ENCODE measurements around the gene BCL11A.
A peak's percentile ranks its signal among the peaks of the same experiment; 100 is the strongest.

Gene BCL11A

DNA sequence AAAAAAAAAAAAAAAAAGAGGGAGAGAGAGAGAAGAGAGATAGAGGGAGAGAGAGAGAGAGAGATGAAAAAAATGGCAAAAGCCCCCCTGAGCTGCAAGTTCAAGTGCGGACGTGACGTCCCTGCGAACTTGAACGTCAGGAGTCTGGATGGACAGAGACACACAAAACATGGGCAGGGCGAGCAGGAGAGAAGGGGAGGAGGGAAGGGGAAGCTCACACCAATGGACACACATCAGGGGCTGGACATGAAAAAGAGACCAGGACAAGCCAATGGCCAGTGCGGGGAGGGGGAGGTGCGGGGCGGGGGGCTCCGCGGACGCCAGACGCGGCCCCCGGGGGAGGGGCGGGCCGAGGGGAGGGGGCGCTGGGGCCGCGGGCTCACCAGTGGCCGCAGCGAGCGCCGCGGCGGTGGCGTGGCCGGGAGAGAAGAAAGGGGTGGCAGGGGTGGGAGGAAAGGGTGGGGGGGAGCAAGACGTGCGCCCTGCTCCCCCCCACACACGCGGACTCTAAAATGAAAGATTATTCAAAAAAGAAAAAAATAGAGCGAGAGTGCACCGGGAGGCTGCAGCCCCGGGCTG lies at the start of gene BCL11A:
Gene BCL11A (minus strand): TSS at position 160 of the 579 bp plus-strand sequence. CDS start 384 bp downstream, outside the sequence.
- DNase-seq, result no peak

DNA sequence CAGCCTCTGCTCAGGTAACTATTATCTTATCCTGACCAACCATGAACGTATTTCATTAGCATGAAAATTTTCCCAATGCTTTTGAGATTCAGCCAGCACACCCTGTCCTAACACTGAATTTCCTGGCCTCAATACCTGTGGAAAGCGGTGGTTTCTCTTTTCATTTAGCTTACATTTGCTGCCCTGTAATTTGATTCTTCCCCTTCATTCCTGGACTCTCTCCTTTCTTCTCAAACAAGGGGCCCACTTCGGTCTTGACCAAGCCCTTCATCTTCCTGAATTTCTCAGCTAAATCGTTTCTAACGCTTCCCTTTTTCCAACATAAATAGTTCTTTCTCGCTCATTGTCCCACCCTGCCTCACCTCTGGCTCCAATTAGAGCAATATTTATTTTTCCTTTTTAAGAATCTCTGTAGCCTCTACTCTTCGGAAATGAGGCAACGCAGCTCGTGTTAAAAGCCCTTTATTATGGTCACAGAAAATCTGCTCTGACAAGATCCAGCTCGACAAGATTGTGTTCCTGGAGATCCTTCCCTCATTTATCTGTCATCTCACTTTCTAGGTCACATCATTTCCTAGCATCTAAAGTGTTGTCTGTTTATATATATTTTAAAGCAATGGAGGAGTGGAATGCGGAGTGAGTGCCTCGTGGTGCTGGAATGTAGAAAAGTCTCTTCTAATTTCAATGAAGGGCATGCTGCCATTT lies 49.5 kb upstream of the BCL11A start:
- DNase-seq, result no peak

DNA sequence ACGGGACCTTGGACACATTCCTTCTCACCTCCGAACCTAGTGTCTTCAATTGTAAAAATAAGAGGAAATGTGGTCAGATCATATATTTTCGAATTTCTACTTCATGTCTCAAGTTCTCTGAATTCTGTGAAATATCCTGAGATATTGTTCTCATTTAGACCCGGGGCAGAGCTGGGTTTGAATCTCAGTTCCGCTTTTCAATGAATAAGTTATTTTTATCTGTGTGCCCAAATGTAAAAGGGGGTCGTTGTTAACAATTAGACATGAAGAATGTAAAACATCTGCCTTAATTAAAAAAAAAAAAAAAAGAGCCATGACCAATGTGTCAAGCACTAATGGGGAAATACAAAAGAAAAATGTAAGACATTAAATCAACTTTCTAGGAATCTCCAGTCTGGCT lies 48.9 kb upstream of the BCL11A start:
- no peak for DNase-seq

DNA sequence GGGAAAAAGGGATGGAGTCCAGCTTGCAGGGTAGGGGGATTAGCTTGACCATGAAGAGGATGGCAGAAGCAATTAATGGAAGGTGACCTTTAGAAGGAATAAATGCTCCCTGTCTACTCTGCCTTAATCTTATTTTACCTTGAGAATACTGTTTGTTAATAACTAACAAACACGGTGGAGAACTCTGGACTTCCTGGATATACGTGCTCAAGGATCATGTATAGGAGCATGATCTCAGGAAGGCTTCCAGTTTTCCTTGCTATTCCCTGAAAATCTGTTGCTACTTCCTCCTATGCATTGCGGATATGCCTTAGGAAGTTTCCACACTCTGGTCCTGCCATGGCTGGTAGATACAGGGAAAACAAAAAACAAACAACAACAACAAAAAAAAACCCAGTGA lies 44.8 kb upstream of the BCL11A start:
- no peak for DNase-seq

DNA sequence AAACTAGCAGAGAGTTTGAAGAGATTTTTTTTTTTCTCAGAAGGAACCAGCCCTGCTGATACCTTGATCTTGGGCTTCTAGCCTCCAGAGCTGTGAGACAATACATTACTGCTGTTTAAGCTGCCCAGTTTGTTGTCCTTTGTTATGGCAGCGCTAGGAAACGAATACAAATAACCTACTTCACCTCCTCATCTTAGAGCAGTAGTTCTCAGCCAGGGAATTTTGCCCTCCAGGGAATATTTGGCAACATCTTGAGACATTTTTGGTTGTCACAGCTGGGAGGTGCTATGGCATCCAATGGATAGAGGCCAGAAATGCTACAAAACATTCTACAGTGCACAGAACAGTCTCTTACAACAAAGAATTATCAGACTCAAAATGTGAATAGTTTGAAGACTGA lies 43.9 kb upstream of the BCL11A start:
- no peak for DNase-seq

DNA sequence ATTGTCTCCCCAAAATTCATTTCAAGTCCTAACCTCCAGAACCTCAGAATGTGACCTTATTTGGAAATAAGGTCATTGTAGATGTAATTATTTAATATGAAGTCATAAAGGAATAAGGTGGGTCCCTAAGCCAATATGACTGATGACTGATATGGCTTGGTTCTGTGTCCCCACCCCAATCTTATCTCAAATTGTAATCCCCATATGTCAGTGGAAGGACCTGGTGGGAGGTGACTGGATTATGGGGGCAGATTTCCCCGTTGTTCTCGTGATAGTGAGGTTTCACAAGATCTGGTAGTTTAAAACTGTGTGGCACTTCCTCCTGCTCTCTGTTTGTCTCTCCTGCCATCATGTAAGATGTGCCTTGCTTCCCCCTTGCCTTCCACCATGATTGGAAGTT lies 43.0 kb upstream of the BCL11A start:
- DNase-seq, result no peak

DNA sequence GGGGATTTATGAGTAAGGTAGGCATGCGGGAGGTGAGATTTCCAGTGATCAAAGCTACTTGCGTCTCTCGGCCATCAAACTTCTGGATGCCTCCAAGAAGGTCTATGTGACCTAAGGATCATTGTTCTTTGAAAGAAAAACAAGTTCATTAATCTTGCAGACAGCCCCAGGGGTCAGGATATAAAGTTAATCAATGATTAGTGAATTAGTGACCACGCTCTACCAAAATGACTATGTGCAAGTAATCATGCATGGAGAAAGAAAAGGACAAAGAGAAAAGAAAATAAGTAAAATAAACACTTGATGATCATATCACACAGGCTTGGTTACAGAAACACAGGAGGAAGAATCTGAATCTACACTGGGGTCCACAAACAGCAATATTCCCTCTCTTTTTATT lies 42.5 kb upstream of the BCL11A start:
- DNase-seq, result no peak

DNA sequence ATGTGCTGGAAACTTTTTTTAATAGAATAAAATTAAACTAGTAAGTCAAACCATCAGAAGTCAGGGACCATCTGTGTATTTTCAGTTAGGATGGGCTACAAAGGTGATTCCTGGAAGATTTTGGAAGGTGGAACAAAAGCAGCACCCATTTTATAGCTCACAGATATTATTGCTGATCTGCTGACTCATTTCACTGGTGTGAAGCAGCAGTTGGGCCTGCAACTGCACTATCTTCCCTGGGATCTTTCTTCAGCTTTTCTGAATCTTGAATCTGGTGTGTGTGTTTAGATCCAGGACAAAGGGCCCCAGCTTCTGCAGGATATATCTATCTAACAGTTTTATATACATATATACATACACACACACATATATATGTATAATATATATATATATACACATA lies 35.6 kb upstream of the BCL11A start:
- no peak for DNase-seq

DNA sequence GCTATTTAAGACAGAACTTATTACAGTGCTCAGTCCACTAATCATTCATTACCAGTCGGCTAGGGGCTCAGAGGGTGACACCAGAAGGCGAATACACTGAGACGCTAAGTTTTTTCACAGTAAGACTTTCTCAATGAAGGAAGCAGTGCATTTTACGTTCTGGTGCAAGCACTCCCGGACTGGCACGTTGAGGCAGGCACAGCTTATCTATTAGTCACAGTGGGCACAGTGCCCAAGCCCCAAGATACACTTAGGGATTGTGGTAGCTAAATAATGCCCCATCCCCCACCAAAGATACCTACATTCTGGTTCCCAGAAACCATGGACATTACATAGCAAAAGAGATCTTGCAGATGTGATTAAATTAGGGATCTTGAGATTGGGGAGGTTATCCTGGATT lies 32.6 kb upstream of the BCL11A start:
- DNase-seq, result no peak

DNA sequence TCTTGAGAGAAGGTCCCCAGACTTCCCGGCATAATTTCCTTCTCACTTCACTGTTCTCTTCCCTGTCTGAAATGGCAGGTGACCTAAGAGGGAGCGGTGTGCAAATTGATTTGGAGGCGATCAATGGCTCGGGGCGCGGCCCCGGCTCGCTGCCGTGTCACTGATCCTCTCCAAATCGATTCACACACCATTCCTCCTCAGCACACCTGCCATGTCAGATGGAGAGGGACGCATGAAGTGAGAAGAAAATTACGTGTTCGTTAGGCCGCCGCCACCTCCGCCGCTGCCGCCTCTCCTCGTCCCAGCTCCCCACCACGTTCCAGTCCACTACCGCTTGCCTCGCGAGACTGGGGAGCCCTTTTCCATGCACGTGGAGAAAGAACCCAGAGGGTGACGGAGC lies 31.8 kb upstream of the BCL11A start:
- no peak for DNase-seq

DNA sequence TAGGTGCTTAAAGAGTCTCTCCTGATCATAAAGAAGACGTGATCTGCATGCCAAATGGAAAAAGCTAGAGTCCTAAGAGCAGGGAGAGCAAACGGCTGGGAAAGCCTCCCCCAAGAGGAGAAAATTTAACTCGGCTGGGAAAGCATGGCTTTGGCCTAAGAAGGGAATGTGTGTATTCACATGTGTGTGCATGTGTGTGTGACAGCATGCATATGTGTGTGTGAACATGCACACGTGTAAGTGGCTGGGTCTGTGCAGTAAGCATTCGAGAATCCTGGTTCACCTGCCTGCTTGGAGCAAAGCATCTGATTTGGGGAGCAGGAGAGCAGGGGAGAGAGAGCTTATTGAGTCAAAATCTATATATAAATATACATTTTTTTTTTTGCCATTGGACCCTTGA lies 30.1 kb upstream of the BCL11A start:
- no peak for DNase-seq

DNA sequence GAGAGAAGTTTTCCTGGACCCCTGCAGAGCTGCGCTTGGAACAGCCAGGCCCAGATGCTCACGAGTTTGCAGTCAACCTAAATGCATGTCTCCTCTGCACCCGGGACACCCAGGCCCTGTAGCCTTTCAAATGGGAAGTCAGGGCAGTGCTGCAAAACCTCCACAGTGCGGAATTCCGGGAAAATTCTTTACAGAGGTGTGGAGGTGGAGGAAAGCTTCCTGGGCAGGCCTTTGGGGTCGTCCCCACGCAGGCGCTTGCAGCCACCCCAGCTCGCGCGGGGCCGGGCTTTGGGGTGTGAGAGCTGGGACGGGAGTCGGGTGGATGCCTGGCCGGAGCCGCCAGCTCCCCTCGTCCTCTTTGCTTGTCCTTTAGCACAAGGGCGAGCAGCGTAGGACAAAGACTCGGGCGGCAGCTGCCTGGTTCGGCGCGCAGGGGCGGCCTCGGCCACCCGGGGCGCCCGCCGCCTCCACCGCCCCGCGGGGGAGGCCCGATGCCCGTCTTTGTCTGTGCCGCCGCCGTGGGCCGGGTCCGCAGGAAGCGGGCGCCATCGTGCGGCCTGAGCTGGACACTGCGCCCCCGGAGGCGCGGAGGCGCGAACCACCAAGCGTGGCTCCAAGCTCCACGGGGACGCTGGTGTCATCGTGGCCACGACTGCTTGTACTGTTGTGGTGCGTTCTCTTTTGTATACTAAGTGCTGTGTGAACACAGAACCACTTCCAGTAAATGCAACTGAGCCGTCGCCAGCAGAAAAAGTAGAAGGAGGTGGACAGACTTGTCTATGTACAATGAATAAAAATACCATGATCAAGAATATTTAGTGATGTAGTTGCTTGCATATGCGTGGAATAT lies 28.2 kb upstream of the BCL11A start:
- peak; percentile 58 to 62 for DNase-seq

DNA sequence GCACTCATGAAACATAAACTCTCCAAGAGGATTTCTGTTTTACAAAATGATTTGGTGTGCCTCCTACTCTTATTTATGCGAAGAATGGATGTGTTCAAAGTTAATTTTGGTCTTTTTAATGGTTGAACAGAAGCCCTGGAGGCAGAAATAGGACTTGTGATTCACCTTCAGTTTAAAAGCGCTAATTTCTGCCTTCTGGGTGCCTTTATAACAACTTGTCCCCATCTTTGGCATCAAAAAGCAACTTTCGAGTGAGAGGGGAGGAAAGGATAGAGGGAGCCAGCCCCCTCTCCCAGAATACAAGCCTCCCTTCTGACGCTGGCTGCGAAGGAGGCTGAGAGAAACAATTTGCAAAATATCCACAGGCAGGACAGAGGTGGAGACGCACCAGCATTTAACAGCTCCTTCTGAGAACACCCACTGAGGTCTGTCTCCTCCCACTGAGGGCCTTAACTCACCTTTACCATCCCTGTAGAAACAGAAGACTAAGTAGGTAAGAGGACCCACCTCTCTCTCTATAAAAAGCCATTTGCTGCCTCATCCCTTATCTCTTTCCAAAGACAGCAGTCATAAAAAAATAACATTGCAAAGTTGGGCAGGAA lies 24.3 kb upstream of the BCL11A start:
- DNase-seq, result no peak

DNA sequence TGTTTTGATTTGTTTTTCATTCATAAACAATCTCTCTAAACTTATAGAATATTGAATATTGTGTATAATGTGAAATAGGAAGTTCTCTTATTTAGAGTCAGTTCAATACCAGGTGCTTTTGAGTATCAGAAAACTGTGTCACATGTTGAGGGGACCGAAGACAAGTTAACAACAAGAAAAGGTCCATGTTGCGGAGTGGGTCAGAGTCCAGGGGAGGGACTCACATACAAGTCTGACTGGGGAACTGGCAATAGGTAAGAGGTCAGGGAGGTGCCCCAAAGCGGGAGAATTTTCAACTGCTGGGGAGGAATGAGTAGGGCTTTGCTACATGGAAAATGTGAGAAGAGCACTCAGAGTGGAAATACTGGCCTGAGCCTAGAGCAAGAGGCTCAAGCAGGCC lies 19.8 kb upstream of the BCL11A start:
- no peak for DNase-seq

DNA sequence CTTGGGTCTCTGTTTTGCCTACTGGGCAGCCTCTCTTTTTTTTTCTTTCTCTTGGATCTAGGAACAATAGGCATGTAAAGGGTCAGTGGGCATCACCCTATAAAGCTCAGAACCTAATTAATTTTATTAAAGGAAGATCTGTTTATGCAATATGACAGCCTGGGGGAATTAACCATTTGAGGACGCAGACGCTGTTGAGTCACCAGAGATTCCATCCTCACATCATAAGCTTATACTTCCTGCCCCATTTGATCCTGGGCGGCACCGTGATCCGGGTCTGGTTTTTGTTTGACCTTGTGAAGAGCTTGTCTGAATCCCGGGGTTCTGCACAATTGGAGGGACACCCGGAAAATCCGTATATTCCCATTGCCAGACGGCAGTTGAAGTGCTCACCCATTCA lies 16.8 kb upstream of the BCL11A start:
- no peak for DNase-seq

DNA sequence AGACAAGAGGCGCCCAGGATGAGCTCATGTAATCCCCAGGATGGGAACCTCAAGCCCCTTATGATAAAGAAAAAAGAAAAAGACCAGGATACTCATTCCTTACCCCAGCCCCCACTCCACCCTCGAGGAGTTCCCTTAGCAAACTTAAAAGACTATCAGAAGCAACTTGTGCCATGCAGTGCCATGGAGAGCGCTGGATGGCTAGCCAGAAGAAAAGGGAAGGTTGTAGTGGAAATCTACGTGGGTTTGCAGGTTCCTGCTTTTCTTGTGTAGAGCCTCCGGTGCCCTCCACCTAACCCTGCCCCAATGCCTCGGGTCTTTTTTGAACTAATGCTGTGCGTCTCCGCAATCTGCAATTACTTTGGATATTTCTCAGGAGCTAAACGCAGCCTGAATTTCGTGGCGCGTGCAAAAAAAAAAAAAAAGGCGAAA lies 16.2 kb upstream of the BCL11A start:
- DNase-seq, result no peak

DNA sequence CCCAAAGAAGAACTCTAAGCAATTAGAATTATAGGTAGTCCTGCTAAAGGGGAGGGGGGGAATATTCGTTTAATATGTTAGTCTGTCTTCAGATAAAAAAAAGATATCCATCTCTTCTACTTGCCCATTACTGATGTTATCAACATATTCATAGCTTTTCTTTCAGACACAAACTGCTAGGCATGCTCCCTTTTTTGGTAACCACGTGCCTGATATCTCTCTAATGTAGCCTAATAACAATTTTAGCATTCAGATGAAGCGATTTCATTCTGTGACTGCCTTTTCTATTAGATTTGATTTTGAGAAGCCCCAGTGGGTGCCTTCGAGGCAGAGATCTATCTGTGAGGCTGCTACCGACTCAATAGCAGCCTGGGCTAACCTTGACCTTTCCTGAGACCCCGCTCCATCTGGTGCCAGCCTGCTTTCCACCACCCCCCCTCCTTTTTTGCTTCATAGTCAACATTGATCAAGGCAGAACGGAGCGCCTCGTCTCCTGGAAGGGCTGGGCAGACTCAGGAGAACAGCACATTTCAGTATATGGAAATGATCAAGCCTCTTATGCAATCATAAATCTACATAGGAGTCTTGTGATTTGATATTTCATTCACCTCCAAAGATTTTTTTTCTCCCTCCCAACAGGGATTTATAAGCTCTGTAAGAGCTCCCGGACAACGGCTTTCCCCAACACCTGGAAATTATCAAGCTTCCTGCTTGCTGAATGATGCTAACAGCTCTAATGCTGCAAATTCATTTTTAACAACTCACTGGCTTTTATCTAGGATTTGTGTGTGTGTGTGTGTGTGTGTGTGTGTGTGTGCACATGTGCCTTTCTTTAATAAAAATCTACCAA lies 14.7 kb upstream of the BCL11A start:
- DNase-seq, result no peak

DNA sequence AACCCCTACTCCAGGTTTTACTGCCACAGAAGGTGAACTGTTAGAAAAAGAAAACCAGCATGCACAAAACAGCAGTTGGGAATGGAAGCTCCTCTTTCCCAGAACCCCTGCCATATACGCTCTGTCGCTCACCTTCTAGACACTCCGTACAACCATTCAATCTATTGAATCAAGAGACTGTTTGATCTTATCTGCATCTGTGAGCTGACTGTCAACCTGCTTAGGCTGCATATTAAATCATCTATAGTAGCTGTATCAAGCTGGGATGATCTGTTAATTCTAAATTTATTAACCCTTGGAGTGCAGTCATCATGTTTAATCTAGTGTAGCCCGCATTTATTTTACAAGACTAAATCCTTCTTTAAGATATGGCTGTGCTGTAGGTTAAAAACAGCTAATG lies 13.6 kb upstream of the BCL11A start:
- DNase-seq, result no peak

DNA sequence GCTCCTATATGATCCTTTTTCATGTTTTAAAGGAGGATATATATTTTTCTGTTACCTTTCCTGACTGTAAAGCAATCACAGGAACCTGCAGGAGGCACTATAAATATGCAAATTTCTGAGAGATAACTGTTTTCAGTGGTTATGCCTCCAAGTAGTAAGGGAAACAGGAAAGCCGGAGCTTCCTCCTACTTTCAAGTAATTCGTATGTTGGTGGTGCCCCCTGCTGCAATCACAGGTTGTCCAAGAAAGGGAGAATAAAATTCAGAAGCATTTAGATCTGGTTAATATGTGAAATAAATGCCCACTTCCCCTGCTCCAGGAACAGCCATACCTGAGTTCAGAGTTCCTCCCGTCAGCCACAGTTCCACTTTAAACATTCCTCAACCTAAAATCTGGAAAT lies 12.0 kb upstream of the BCL11A start:
- DNase-seq, result peak in 1 of 2 donors; percentile 61

DNA sequence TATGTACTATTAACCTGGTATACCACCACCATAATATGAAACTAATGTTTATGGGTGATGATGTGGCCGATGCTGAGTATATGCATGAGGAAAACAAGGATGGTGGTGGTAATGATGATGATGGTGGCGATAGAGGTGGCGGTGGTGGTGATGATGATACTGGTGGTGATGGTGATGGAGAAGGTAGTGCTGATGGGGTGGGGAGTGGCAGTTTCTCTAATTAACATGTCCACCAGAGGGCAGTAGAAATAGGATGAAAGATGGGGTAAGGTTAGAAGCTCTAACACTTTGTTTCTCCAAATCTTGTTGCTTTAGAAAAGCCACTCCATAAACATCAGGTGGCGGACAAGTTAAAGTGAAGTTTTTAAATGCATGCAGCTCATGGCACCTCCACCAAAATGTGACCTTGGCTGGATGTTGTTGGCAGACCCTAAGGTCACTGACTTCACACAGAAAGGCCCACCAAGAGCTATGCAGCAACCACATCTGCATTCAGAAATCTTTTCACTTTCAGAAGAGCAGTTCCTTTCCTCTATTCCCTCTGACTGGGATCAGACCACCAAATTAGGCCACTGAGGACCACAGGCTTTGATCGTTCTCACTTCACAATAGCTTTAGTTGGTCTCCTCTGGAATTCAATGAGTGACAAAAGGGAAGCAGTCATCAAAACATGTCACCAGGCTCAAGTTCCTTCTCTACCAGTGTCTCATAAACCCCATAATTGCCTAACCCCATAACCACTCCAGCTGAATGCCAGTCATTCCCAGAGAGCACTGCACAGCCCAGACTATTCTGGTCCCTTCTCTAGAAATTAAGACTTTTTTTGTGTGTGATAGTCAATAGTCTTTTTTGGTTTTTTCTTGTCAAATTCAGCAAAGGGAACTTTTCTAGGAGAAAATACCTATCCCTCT lies 7.5 kb upstream of the BCL11A start:
- peak in 1 of 2 donors; percentile 14 for DNase-seq

DNA sequence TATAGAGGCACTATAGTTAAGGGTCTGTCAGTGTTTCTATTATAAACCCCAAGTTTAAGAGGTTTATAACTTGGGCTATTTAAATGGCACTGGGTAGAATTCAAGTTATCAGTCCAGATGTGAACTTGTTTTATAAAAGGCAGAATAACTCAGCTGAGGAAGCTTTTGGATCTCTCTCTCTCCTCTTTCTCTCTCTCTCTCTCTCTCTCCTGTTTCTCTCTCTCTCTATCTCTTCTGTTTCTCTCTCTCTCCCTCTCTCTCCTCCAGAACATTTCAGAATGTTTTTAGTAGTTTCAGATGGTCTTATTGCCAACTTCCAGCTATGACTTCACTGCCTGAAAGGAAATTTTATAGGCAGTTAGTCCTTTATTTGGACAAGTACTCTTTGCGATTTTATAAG lies 6.4 kb upstream of the BCL11A start:
- DNase-seq, result no peak
